Measurements from ENCODE around the gene DPT. TPM values are rescaled to one million over a fixed set of nuclear protein-coding genes. Genes with fewer than 3 reads are reported as not detected.

The DPT gene
- total RNA-seq, 1 donor from 2014 or later: 310 TPM

DNA sequence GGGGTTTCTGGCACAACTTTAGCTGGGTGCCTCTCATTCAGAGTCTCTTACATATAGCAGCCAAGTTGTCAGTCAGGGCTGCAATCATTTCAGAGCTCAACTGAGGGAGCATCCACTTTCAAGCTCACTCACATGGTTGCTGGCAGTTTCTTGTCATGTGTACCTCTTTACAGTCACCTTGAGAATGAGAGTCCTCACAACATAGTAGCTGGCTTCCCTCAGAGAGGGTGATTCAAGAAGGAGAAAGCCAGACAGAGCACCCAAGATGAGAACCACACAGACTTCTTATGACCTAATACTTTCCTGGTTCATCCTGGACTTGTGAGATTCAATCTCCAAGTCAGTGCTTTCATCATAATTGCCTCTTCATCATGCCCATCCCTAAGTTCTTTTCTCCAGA, 57.2 kb downstream of the DPT start:
- no peak for DNase-seq (ENCODE audit: low spot score)

DNA sequence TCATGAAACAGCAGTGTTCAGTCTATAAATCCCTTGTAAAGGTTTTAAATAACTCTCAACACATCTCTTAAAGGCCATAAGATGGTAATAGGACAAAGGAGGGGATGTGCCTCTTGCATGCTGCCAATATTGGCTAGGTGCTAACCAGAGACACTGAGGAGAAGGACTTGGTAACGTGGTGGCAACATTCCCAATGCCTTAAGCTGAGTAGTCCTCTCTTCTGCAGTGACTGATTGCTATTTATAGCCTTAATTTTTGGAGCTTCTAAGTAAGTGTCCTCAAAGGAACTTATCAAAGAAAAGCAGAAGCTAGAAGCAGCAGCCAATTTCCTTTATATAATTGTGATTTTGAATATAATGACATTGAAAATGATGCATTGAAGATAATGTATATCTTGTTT, 63.0 kb downstream of the DPT start:
- DNase-seq (ENCODE audit: low spot score): no peak

DNA sequence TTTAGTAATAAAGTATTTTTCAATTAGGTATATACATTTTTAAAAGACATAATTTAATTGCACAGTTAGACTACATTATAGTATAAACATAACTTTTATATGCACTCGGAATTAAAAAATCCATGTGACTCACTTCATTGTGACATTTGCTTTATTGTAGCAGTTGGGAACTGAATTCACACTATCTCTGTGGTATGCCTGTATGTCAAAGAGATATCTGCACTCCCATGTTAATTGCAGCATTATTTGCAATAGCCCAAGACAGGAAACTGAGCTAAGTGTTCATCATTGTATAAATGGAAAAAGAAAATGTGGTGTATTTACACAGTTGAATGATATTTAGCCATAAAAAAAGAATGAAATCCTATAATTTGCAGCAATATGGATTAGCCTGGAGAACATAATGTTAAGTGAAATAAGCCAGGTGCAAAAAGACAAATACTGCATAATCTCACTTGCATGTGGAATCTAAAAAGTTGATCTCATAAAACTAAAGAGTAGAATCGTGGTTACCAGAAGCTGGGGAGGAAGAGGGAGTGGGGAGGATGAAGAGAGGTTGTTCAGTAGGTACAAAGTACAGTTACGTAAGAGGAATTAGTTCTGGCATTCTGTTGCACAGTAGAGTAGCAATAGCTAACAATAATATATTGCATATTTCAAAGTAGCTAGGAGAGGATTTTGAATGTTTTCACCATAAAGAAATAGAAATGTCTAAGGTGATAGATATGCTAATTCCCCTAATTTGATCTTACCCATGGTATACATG, 64.8 kb downstream of the DPT start:
- no peak for DNase-seq (ENCODE audit: low spot score)

DNA sequence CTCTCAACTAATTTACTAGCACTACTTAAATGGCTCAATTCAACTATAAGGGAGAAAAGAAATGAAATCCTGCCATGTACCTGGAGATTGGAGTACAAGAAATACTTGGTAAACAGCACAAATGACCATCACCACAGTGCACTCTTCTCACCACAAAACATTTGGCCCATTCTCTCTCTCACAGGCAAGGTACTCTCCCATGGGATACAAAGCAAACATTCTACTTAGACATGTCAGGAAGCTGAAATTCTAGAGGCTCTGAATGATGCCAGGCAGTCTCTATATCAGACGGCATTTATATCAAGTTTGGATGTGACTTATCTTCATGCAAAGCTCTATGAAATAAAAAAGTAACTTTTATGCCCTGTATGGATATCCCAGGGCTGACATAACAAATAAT, 72.5 kb downstream of the DPT start:
- no peak for DNase-seq (ENCODE audit: low spot score)

DNA sequence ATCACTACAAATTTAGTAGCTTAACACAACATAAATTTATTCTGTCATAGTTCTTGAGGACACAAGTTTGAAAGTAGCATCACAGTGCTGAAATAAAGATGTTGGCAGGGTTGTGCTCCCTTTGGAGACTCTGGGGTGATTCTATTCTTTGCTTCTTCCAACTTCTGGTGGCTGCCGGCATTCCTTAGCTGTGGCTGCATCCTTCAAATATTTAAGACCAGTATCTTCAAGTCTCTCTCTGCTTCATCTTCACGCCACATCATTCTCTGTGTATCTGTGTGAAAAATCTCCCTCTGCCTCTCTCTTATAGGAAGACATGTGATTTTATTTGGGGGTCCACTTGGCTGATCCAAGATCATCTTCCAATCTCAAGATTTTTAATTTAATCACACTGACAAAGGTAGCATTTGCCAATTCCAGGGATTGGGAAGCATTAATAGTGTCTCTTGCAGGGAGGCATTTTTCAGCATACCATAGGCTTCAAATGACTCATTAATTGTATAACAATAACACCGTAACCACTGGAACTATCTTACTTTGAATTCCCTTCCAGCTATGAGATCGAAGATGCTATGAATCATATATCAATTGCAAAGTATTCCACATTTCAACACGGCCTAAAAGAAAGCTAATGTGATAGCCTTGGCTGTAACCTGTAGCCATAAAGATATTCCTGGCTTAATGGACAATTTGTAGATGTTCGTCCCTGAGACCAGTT, 74.6 kb downstream of the DPT start:
- no peak for DNase-seq (ENCODE audit: low spot score)

DNA sequence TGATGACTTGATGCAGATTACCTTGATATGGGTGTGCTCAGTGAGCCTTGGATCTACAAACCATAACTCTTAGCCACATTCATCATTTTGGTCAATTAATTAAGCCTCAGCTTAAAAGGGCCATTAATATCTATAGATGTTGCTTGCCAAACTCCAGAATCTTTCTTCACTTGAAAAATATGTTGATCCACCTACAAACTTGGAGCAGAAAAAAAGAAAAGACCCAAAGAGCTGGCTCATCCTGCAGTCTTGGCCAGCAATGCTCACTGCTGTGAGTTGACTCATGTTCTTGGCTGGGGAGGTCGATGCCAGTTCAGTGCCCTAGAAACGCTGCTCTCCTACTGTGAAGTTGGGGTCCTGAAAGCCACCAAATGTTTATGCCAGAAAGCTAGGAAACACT, 75.4 kb downstream of the DPT start:
- DNase-seq (ENCODE audit: low spot score): no peak

DNA sequence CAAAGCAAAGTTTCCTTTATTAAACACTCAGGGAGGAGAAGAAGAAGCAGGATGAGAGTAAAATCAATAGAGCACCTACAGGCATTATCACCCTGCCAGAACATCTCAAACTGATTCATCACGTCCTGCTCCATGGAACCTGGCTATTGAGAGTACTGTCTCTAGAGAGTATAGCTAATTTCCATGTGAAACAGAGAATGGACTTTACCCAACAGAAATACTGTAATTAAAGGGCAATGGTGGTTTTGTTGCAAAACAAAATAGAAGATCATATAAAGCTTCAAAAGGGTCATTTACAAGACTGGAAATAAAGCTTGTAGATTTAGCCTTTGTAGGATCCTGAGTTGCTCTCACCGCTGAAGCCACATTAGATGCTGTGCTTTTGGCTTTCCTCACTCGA, 83.3 kb downstream of the DPT start:
- DNase-seq (ENCODE audit: low spot score): no peak

Other genes starting within 250 kb of the DPT start
- 0.64 TPM for gene XCL2, start 185.2 kb downstream of the DPT start, total RNA-seq
- 0.32 TPM for gene XCL1, start 152.6 kb downstream of the DPT start, total RNA-seq